Measurements from ENCODE around the gene FLII.

FLII gene

DNA sequence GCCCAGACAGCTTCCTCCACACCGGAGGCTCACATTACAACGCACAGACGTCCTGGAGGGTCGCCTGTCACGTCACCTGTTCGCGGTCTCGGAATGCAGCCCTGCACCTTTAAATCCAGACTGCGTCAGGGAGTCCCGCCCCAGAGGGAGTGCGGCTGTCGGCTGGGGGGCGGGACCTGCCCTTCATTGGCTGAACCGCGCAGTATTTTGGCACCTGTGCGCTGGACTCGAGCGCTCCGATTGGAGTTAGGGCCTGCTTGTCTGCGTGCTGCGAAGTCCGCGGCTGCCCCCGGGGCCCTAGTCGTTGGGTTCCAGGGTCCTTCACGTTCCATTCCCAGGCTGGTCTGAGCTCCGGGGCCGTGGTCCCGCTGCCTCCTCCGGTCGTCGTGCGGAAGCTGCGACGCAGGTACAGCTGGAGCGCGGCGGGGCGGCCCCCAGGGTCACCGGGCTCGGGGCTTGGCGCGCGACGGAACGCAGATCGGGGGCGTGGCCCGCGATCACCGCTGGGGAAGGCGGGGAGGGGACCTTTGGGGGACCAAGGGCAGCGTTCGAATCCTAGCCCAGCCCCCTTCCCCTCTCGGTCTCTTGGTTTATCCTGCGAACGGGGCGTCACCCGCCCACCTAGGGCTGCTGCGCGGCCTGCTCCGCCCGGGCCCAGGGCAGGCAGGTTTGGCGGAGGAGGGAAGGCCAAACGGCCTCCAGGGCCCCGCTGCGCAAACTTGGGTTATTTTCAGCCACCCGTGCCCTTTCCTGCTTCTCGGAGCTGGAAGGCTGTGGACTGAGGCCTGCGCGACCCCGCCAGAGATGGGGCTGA, 2.0 kb upstream of the FLII start, which contains the start of gene MIEF2:
MIEF2 (plus strand) TSS at position 331 of the 814 bp plus-strand sequence. CDS start 2,059 bp downstream, outside the sequence.
- peak; percentile 97 for DNase-seq (ENCODE audit: low spot score)

DNA sequence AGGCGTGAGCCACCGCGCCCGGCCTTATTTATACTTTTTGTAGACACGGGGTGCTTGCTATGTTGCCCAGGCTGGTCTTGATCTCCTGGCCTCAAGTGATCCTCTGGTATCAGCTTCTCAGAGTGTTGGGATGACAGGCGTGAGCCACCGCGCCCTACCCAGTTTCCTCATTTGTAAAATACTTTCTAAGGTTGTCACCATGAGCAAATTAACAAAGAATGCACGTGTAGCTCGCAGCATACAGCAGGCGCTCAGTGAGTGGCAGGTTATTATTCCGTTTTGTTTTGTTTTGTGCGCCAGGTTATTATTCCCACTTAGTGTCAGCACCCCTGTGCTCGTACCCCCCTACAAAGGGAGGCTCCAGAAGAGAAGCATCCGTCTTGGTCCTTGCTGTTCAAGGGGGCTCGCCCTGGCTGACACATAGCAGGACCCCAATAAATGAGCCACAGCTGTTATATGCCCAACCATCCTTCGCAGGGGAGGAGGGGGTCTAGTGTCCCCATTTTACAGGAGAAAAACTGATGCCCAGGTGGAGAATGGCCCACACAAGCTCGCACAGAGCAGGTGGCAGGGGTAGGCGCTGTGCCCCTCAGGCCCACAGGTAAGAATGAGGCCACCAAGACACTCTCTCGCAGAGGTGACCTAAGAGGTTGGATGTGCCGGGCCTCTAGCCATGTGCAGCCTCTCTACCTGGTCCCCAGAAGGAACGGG, 1.2 kb upstream of the FLII start:
- peak; percentile 68 for DNase-seq (ENCODE audit: low spot score)

DNA sequence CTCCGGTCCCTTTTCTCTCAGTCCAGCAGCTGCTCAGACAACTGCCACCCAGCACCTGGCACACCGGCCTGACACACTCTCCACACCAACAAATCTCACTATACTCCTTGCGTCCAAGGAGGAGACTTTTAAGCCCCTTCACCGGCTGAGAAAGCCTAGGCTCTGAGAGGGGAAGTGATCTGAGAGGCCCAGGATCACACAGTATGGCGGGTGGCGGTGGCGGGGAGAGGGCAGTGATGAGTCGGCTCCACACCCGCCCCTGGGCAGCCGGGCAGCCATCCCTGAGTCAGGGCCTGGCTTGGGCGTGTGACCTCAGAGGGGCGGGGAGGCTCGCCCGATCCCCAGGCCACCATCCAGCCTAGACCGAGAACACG, 569 bp downstream of the FLII start:
- peak; percentile 72 for DNase-seq (ENCODE audit: low spot score)

DNA sequence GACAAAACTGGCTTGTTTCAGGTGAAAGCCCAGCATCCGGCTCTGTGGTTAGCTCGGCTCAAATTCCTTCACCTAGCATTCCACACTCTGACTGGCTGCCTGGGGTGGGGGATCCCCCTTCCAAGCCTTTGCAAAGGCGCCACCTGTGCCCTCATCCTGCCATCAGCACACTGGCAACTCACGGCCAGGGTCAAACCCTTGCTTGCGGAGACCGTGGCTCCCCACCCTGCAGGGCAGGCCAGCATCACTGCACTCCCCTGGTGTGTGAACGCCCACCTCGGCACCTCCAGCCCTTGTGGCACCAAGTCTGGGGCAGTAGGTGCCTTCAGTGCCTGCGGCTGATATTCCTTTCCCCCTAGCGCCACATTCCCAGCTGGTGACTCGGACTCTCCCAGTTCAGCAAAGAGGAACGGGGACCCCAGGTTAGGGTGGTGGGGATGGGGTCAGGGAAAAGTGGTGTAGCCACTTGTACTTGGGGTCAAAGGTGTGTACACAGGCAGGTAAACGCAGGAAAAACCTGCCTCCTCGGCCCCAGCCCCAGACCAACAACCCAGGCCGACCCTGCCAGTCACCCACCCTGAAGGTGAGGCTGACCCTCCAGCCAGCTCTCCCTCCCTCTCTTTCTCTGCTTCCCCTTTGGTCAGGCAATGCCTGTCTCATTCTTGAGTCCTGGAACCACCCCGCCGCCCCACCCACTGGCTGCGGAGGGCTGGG, 1.1 kb downstream of the FLII start:
- peak; percentile 73 for DNase-seq (ENCODE audit: low spot score)

DNA sequence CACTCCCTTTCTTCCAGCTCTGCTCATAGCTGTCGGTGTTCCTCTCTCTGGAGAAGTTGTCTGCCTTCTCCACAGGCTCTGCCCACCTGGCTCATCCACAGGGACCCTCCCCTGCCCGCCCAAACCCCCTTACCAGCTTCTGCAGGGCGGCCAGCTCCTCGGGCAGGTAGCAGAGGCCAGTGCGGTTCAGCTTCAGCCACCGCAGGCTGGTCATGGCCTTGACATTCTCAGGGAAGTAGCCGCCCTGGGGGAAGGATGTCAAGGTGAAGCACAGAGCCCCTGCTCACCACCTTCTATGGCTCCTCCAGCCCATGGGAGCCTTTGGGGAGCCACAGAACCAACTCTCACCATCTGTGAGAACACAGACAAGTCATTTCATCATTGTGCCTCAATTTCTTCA, 1.8 kb downstream of the FLII start:
- no peak for DNase-seq (ENCODE audit: low spot score)

DNA sequence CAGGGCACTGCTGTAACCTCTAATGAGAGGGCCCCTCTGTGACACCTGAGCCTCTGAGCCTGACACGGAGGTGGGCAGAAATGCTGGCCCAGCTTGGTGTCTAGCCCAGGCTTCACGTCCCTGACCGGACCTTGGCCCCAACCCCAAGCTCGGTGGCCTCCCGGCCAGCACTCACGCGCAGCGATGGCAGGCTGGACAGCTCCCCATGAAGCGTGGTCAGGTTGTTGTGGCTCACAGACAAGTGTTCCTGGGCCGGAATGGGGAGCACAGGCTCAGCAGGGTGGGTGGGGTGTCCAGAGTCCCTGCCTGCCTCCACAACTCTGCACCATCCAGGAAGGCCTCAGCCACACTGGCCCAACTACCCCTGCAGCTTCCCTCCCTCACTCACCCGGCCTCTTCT, 2.2 kb downstream of the FLII start:
- no peak for DNase-seq (ENCODE audit: low spot score)

DNA sequence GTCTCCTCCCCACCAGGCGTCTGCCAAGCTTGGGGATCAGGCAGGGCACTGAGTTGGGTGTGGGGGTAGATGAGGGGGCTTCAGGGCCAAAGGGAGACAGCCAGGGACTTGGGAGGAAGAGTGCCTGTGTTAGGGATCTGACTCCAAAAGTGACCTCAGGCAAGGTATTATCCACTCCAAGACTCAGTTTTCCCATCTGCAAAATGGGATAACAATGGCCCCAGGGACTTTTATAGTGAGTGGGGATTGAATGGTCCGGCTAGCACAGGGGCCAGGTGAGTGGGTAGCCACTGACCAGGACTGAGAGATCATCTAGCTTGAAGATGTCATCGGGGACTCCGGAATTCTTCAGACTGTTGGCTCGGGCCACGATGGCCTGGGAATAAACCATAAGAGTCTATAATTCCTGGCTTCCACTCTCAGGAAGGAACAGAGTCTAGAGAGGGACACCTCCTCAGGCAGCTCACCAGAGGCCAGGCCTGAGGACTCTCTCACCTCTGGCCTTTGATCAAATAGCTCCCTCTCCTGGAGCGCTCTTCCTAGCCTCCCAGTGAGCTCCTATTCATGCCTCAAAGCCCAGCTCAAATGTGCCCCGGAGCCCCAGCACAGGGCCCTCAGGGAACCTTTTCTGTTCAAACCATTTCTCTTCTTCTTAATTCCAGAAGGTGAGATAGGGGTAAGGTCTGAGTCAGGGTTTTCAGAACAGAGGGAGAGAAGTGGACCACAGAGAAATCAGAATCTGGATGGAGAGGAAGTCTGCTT, 3.5 kb downstream of the FLII start:
- no peak for DNase-seq (ENCODE audit: low spot score)

DNA sequence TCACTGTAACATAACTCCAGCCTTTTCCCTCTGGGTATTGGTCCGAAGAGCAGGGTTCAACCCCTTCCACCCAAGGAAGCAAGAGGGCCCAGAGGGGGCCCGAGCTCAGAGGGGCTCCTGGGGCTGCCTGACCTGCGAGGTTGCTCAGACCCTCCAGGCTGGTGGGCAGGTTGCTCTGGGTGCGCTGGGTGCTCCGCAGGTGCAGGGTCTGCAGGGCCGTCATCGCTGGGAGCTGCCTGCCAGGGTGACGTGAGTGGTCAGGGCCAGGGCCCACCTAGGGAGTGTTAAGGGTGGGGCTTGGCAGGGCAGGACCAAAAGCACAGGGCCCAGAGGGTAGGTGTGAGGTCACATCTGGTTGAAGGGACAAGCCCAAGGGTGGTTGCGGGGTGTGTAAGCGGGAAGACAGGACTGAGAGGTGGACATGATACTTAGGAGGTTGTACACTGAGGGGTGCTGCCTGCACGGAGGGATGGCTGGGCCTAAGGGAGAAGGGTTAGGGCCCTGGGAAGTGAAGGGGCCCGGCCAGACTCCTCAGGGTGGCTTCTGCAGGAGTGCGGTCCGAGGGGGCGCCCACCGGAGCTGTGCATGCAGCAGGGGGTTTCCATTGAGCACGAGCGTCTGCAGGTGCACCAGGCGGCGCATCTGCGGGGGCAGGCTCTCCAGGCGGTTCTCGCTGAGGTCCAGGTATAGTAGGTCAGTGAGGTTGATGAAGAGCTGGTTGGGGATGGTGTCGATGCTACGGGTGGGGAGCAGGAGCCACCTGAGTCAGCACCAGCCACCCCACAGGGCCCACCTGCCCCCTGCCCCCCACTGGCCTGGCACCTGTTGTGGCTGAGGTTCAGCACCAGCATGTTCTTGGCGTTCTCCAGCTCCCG, 4.4 kb downstream of the FLII start:
- no peak for DNase-seq (ENCODE audit: low spot score)

DNA sequence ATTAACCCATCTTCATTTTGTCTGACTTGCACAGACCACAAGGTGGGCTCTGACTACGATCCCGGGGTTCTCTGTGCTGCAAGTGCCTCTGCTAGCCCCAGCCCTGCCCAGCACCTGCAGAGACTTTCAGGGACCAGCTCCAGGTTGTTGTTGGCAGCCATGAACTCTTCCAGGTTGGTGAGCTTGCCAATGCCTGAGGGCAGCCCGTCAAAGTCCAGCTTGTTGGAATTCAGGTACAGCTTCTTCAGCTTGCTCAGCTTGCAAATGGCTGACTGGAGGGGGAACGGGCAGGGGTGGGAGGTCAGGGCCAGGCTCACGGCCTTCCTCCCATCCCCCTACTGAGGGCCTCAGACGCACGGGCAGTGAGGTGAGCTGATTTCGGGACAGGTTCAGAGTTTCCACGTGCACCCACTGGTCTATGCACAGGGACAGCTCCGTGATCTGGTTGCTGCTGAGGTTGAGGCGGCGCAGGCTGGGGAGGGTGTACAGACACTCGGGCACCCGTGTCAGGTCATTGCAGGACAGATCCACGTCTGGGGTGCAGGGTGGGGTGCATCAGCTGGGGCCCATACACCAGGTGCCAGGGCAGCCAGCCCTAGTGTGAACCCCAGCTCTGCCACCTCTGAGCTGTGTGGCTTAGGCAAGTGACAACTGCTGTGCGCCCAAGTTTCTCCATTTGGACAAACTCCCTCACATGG, 5.2 kb downstream of the FLII start:
- DNase-seq (ENCODE audit: low spot score), result no peak

DNA sequence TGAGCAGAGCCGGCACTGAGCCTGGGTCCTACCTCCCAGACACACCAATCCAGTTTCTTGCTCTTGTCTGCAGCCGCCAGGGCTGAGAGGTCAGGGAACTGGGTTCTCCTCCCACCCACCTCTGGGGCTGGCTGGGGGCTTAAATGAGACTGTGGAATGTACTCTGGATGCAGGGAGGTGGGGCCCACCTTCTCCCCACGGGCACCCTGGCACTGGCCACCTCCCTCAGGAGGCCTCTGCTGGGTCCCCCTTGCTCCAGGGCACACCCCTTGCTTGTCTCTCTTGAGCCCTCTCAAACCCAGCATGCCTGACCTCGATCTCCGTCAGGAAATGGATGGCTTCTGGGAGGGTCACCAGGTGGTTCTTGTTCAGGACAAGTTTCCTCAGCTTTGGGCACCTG, 6.4 kb downstream of the FLII start:
- DNase-seq (ENCODE audit: low spot score), result no peak

DNA sequence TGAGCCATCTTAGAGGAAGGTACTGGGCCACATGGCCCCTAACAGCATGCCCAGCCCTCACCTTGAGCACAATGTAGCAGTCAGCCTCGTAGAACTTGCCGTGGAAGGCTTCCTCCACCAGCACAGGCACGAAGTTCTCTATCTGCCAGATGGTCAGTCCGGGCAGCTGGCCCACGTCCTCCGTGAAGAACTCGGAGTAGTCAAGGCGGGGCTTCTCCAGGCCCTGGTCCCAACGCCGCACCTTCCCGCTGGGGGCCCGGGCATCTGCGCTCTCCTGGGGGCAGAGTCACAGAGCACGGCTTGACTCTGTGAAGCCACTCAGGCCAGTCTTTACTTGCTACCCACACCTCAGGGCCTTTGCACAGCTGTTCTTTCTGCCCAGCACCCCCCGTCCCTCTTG, 7.3 kb downstream of the FLII start:
- DNase-seq (ENCODE audit: low spot score), result no peak

DNA sequence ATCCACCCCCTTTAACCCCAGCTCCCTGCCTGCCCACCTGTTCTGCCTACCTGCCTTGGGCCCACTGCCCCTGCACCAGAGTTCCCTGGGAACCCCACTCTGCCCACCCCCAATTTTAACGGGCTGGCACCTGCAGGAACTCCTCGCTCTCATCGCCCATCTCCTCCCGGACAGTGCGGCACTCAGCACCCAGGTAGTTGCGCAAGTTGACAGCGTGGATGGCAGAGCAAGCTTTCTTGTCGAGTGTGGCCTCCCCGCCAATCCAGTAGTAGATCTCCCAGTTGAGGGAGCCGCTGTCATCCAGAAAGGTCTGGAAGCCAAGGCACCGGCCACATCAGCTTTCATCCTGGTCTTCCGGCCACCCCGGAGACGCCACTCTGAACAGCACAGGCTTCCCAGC, 7.8 kb downstream of the FLII start:
- DNase-seq (ENCODE audit: low spot score), result no peak

DNA sequence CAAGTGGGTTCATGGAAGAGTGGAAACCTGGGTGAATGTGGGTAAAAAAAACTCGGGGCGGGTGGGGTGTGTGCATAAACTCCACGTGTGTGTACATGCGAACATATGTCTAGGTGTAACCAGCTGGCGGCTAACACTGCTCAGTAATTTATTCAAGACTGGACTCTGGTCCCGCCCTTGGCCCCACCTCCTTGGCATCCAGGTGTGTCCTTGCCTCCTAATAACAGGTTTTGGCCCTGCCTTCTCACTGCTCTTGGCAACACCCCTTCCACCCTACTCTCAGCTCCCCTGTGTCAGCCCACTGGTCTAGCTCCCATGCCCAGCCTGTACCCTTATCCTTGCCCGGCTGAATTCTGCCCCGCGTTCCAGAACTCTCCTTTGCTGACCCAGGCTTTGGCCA, 8.3 kb downstream of the FLII start:
- no peak for DNase-seq (ENCODE audit: low spot score)

DNA sequence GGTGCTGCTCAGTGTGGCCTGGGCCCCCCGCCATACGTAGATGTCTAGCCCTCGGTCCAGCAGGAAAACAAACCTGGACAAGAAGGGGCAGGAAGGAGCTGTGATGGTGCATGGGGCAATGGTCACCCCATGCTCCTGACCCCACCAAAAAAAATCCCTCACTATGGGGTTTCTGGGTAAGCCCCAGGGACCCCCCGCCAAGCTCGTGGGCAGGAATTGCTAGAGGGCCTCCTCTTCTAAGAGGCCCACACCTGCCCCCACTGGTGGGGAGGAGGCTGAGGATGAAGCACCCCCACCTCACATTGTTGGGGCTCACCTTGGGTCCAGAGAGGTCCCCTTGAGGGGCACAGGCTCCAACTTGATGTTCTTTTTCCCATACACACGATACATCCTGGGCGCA, 9.7 kb downstream of the FLII start:
- no peak for DNase-seq (ENCODE audit: low spot score)

DNA sequence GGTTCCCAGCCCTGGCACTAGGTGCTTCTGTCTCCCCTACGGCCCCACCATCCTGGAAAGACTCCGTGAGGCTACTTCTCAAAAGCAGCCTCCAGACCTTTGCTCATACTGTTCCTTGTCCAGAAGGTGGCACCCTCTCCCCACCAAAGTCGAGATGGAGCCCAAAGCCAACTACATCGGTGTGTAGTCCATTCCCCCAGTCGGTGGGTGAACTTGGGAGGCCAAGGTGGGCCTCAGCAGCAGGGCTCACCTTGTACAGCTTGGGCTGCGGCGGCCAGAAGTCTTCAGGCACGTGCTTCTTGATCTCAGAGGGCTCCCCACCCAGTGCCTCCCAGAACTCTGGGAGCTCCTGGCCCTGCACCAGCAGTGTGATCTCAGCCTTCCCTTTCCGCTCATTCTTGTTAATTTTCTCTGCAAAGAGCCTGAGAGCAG, 10.2 kb downstream of the FLII start:
- DNase-seq (ENCODE audit: low spot score), result peak; percentile 67

DNA sequence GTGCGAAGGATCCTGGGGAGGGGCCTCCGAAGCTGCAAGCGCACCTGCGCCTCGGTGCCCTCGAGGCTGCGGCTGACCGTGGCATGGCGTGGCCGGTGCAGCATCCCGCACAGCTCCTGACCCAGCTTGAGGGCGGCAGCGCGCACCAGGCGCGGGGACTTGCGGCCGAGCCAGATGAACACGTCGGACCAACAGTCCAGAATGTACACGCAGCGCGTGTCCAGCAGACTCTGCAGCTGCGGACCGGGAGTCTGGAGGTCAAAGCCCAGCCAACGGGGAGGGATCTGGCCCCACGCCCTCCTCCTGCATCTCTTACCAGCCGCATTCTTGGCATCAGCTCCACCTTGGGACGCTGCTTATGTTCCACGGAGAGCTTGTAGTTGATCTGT, 10.9 kb downstream of the FLII start:
- DNase-seq (ENCODE audit: low spot score), result no peak

DNA sequence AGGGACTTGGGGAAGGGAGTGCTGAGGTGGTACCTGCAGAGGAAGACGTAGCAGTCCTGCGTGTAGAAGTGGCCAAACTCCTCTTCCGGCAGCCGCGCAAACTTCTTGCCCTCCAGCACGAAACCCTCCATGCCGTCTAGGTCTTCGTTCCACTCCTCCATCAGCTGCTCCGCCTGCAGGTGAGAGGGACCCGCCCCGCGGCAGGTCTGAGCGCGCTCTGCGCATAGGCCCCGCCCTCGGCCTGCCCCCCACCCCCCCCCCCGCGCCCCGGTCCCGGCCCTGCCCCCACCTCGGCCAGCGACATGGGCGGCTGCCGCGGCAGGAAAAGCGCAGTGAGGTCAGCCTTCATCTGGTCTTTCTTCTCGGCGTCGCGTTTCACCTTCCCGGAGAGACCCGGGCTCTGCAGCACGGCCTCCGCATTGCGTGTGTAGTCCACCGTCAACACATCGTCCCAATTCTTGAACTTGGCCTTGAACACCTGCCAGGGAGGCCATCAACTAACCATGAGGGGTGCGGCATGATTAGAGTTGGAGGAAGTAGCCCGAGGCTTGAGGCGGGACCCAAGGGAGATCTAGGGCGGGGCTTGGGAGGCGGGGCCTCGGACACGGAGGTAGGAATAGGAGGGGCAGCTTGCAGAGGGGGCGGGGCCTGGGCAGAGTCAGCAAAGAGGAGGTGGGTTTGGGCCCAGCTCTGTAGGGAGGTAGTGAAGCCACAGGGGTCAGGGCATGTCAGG, 11.5 kb downstream of the FLII start:
- no peak for DNase-seq (ENCODE audit: low spot score)

DNA sequence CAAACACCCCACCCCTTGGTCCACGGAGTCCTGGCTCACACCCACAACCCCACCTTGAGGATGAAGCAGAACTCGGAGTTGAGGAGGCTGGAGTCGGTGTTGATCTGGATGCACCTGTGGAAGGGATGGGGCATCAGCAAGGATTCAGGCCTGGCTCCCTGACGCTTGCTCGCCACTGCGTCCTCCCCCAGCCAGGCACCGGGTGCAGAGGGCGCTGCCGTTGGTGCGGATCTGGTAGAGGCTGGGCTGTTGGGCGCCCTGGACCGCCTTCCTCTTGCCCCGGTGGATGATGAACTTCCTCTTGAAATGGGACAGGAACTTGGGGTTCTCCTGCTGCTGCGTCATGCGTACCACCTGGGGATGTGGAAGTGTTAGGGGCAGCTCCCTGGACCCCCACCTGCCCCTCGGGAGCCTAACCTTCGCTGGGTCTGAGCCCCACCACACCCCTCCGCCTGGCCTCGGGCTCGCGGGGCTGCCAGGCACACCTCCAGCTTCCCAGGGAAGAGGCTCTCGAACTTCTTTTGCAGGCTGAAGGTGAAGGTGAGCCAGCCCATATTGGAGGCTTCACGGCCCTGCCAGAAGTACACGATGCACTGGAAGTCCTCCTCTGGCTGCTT, 12.3 kb downstream of the FLII start:
- no peak for DNase-seq (ENCODE audit: low spot score)

DNA sequence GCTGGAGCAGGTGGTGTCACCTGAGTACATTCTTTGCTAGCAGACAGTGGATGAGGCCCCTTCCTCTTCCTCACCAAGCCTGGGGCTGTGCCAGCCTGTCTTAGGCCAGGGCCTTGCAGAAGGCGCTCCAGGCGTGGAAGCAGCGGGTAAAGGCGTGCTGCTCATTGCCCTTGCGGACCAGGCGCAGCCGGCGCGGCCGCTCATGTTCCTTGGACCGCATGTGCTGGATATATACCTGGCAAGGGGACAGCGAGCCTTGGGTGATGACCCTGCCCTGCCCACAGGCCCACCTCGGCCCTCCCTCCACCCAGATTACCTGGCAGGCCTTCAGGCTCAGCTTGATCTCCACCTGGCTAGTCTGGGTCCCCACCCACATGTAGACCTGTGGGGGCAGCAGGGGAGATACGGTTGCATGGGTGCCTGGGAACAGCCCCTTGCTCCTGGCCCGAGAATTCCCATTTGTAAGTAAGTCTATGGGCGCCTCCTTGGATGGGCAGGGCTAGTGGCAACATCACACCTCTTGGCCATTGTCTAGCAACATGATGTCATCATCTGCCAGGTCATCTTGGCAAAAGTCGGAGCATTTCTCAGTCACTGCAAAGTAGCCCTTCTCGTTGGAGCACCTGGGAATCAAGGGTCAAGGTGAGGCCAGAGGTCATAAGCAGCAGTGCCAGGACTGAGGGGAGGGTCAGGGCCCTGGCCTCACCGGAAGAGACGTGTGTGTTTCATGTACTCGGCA, 13.3 kb downstream of the FLII start:
- no peak for DNase-seq (ENCODE audit: low spot score)
